Subcutaneous adipose tissue (tissue), 4 donors: ENCODE results near the gene NTM. TPM values are rescaled to one million over a fixed set of nuclear protein-coding genes. Genes with fewer than 3 reads are reported as not detected.

Source experiments
- CTCF ChIP-seq: fragments of 450-650 bp; IDR thresholded peaks from one replicate; pipeline ENCODE4 v1.5.1; 2016; ENCODE audit warnings: low read depth, mild to moderate bottlenecking, control low read depth, antibody characterized with exemption, moderate library complexity
- total RNA-seq, 4 donors: library from RNA; depleted of rRNA; stranded (reverse); fragments of >200 nt; gene quantifications; one replicate each; pipeline ENCODE4 v1.1.0, GENCODE V29; 2016

The NTM gene
- total RNA-seq, 4 donors from 2014 or later = 1.5 to 5.7 (median 1.7) TPM

GRCh38 chr11:131659931-131660330, 289.5 kb downstream of the NTM start:
- TF ChIP-seq CTCF = no peak

GRCh38 chr11:131661132-131661531, 290.7 kb downstream of the NTM start:
- no peak for TF ChIP-seq CTCF

DNA sequence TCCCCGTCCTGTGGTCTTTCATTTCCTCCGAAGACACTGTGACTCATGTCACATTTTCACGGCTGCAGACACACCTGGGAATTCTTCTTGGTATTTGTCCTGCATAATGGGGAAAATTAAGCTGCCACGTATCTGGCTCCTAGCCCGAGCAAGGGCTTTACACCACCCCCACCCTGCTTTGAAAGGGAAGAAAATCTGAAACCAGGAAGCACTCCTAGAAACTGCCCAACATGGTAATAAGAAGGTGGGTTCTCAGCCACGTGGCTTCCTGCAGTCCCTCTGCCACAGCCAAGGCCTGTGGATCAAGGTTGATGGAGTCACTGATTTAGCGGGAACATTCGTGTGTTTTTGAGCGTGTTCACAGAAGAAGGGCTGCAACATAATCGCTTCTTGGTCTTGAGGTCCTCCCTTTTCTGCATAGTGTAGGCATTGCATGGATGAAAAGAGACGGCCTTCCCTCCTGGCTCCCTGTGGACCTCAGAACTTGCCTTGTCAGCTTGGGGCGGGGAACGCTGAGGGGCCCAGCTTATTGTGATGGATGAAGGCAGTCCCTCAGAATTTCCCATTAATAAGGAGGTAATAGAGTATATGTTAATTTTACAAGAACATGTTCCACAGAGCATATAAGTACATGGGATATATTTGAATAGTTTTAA, 292.0 kb downstream of the NTM start:
- no peak for TF ChIP-seq CTCF

DNA sequence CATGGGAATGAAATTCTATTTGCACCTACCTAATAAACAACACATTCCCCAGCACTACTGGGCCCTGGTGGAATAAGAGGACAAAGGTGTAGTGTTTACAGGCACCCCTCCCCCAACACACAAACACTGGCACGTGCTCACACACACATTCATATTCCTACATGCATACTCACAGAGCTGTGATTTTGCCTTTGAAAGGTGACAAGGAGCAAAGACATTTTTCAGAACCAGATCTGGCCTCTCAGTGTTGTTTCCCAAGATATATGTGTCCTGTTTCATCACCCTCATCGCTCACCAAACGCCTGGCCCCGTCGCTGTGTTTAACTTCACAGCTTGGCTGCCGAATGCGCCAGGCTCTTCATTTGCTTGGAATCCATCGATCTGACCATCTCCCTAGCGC, 292.6 kb downstream of the NTM start:
- TF ChIP-seq CTCF = no peak

DNA sequence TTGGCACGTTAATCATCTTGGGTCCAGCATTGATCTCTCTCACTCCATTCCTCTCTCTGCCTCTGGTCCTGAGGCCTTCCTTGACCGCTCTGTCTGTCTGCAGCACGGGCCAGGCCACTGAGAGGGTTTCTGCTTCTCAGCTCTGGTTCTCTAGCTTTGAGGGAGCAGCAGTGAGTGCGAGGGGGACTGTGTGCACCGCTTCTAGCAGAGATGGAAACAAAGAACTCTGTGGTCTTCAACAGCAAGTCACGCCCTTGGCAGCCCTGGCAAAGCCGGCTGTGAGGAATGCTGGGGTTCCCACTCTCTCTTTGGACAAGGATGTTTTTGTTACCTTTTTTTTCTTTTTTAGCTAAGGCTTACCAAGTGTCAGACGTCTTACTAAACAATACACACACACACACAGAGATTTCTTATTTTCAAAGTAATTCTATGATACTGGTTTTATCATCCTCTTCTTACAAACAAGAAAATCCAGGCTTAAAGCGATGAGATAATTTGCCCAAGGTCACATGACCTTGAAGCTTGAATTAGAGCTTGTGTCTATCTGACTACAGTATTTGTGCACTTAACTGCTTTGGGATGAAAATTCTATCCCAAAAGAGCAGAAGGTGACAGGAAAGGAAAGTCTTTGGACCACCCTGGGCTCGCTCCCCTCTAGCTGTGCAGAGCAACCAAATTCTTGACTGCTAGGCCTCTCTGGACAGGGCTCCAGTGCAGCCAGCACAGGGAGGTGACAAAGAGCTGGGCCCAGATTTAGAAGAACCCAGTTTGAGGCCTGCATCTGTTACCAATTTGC, 293.2 kb downstream of the NTM start:
- TF ChIP-seq CTCF = no peak

- TF ChIP-seq CTCF = no peak
These were observed 293.9 kb downstream of the NTM start for GRCh38 chr11:131664293-131664692.

- TF ChIP-seq CTCF = no peak
These were observed 294.4 kb downstream of the NTM start for GRCh38 chr11:131664816-131665215.
